Fibroblast of the conjunctiva (primary cell): ENCODE measurements around the gene S1PR5.
"Not testable (repeated sequence)": the region's sequence is repeated elsewhere in the genome, so short reads cannot be mapped to it uniquely, and the experiment has no call there.

Experiments
- DNase-seq: peaks from one replicate; pipeline ENCODE4 v3.0.0-alpha.2; 2010; ENCODE audit warnings: low read depth

Gene S1PR5

DNA sequence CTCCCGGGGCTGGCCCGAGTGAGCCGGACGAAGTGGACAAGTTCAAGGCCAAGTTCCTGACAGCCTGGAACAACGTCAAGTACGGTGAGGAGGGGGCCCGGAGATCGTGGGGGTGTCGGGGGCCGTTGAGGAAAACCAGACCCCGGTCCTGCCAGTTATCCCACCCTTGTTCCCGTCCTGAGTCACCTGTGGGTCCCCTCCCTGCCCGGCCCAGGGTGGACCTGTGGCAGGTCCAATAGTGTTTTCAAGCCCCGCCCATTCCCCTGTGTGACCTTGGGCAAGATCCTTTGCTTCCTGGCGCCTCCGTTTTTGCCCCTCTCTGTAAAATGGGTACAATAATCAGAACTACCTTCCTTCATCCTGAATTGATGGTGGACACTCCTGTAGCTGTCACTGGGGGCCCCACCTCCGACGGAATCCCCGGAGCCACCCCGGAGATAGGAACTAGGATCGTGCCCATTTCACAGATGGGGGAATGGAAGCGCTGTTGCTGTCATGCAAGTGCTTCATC is 27.1 kb upstream of the S1PR5 start:
- DNase-seq: no peak

GRCh38 chr19:10543420-10544241 is 26.4 kb upstream of the S1PR5 start, which contains the start of gene ATG4D:
Gene ATG4D, plus strand, starts transcription at chr19:10543904. Its CDS starts 187 bp downstream, at chr19:10544091.
- no peak for DNase-seq

DNA sequence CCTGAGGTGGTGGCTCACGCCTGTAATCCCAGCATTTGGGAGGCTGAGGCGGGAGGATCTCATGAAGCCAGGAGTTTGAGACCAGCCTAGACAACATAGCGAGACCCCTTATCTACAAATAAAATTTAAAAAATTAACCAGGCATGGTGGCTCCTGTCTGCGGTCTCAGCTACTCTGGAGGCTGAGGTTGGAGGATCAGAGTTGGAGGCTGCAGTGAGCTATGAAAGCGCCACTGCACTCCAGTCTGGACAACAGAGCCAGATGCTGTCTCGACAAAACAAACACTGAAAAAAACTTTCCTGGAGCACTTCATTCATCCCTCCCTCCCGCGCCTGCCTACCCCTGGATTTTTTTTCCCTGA is 25.8 kb upstream of the S1PR5 start:
- no peak for DNase-seq

DNA sequence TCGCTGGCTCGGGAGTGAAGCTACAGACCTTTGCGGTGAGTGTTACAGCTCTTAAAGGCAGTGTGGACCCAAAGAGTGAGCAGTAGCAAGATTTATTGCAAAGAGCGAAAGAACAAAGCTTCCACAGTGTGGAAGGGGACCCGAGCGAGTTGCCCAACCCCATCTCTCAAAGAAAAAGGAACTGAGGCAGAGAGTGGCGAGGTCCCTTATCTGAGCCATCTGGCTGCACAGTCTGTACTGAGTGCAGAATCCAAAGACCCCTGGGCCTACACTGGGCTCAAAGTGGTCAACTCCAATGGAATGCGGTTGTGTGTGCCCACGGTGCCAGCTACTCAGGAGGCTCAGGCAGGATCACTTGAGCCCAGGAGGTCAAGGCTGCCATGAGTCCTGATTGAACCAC is 21.8 kb upstream of the S1PR5 start:
- DNase-seq: not testable (repeated sequence)

DNA sequence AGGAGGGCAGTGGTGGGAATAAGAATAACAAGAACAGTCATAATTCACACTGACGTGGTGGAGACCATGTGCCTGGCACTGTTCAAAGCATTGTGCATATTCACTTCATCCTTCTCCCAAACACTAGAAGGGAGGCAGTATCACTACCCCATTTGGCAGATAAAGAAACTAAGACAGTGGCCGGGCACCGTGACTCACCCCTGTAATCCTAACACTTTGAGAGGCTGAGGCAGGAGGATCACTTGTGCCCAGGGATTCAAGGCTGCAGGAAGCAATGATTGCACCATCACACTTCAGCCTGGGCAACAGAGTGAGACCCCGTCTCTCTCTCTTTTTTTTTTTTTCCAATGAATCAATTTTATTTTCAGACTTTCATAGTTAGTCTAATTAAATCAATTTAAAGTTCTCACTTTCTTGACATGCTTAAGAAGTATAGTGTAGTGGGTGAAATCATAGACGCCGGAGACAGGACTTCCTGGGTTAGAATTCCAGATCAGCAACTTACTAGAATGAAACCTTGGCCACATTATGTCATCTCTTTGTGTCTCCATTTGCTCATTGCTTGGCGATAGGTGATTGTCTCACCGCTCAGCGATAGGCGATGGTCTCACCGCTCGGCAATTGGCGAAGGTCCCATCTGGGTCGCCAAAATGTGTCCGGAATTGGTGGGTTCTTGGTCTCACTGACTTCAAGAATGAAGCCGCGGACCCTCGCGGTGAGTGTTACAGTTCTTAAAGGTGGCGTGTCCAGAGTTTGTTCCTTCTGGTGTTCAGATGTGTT is 21.1 kb upstream of the S1PR5 start:
- DNase-seq: no peak

- no peak for DNase-seq
Observed at GRCh38 chr19:10537668-10538067, 20.4 kb upstream of the S1PR5 start.

GRCh38 chr19:10535613-10536012 is 18.4 kb upstream of the S1PR5 start:
- no peak for DNase-seq

- no peak for DNase-seq
Observed at GRCh38 chr19:10533646-10534386, 16.6 kb upstream of the S1PR5 start.

DNA sequence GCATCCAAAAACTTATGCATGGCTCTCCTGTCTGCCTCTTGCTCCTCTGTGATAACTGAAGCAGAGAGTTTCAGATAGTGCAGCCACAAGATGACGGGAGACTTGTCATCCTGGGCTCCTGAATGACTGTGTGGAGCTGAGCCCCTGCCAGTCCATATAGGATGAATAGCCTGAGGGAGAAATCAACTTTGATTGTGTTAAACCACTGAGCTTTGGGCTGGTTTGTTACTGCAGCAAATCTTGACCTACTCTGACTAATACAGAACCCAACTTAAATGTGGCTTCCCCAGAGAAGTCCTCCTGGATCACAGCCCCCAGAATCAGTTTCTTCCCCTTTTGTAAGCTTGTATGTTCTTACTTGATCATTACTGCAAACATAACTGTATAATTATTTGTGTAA is 15.2 kb upstream of the S1PR5 start:
- DNase-seq: no peak

GRCh38 chr19:10526887-10527286 is 9.6 kb upstream of the S1PR5 start:
- DNase-seq: not testable (repeated sequence)

DNA sequence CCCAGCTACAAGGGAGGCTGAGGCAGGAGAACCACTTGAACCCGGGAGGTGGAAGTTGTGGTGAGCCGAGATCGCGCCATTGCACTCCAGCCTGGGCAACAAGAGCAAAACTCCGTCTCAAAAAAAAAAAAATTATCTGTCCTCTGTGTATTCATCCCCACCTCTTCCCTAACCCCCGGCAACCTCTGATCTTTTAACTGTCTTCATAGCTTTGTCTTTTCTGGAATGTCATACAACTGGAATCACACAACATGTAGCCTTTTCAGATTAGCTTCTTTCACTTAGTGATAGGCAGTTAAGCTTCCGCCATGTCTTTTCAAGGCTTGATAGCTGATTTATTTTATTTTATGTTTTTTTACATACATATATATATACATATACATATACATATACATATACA is 8.4 kb upstream of the S1PR5 start:
- DNase-seq: no peak

DNA sequence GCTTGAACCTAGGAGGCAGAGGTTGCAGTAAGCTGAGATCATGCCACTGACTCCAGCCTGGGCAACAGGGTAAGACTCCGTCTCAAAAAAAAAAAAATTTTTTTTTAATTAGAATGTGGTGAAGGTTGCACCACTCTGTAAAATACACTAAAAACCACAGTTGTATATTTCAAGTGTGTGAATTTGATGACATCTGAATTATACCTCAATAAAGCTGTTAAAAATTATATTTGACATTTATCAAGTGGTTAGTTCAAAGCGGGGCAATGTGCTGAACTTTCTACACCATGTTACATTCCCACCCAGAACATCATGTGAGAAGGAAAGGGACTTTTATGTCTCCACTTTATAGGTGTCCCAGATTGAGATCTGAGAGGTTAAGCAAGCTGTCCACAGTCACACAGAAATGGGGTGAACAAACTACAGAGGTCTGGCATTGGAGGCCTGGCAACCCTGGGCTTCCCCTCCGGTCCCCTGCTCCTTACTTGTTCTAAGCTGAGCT is 5.9 kb upstream of the S1PR5 start:
- DNase-seq: no peak

- DNase-seq: no peak
Observed at GRCh38 chr19:10521461-10522171, 4.4 kb upstream of the S1PR5 start.

GRCh38 chr19:10520652-10521318 is 3.5 kb upstream of the S1PR5 start:
- no peak for DNase-seq

- no peak for DNase-seq
Observed at GRCh38 chr19:10519421-10519820, 2.2 kb upstream of the S1PR5 start.

GRCh38 chr19:10518444-10519361 is 1.5 kb upstream of the S1PR5 start:
- no peak for DNase-seq

GRCh38 chr19:10517760-10518443 is 655 bp upstream of the S1PR5 start:
- no peak for DNase-seq

DNA sequence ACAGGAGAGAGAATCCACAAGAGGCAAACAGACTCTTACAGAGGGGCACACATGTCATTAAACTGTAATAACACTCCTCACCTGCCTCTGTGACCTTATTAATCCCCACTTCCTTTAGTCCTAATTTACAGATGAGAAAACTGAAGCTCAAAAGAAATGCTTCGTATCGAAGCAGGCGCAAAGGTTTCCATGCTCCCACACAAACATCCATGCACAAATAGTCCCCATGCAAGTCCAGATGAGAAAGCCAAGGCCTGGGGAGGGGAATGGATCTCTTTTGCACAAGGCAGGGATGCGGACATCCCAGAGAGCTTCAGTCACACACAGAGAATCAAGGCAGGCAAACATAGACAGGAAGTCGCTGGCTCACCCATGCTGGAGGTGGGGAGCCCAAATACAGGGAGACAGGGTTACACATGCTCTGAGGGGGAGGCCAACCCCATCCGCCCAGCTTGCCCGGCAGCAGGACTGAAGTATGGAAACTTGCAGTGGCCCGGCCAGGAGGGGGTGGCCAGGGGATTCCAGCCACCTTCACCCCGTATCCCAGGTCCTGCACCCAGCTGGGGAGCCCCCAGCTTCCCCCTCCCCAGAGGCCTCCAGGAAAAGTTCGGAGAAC is 468 bp downstream of the S1PR5 start:
- DNase-seq: no peak

DNA sequence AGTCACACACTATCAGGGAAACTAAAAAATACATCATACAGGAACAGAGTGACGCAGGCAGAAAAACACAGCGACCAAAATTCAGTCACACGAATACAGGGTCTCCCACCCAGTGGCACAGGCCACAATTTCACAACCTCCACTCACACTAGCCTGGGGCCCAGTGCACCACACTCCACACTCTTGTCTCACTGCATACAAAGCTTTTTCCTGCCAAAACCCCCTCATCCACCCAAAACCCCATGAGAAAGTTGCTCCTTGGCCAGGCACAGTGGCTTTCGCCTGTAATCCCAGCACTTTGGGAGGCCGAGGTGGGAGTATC is 1.2 kb downstream of the S1PR5 start:
- no peak for DNase-seq
